HG03521 (cell line): ENCODE measurements around the gene OR9G4.

Experiments
- ATAC-seq: cut with Tn5 transposase; IDR thresholded peaks from one replicate; pipeline ENCODE4 v1.9.1; 2021; ENCODE audit warnings: mild to moderate bottlenecking, moderate library complexity; ENCODE audit not compliant: unreplicated experiment

Gene OR9G4

GRCh38 chr11:56748597-56748996 is at the start of gene OR9G4:
Gene OR9G4, minus strand, starts transcription at chr11:56748697. Its CDS starts 4,931 bp downstream, at chr11:56743766.
- no peak for ATAC-seq

DNA sequence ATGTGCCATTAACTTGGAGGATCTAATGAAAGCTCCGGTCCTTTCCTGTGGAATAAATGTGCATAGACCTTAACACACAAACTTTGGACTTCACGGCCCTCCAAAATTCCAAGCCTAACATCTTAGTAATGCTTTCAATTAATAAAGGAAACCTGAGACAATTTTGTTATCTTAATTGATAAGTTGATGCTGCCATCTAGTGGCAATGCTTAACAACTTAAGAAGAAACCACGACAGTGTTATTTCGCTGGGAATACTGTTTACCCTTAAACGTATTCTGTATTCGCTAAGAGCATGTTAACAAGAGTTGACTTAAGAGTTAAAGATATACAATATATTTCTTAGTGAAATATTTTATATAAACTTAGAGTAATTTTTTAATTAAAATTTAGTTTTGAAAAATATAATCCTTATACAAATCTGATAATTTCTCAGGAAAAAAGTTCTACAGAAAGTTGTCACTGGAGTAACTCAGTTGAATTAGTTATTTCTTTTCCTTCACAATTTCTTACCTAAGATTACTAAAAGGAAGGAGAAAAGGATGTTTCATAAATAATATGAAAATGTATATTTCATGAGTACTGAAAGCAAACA is 35.0 kb upstream of the OR9G4 start:
- no peak for ATAC-seq

- peak; percentile 53 for ATAC-seq
These were observed 33.8 kb upstream of the OR9G4 start for GRCh38 chr11:56782167-56782847.

GRCh38 chr11:56776809-56777208 is 28.3 kb upstream of the OR9G4 start:
- ATAC-seq: no peak

GRCh38 chr11:56764976-56765375 is 16.5 kb upstream of the OR9G4 start:
- ATAC-seq: no peak

DNA sequence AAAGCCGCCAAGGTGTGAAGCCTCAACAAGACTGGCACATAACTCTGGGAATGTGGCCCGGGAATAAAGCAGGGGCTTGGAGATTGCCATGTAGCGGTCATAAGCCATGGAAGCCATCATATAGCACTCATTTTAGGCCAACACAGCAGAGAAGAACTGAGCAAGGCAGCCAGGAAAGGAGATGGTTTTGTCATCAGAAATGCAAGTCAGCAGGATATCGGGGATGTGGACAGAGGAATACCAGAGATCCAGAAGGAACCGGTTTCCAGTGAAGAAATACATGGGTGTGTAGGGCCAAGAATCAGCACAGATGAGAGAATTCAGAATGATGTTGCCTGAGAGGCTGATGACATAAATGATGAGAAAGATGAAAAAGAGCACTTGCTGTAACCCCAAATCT is 3.0 kb upstream of the OR9G4 start:
- ATAC-seq: no peak

DNA sequence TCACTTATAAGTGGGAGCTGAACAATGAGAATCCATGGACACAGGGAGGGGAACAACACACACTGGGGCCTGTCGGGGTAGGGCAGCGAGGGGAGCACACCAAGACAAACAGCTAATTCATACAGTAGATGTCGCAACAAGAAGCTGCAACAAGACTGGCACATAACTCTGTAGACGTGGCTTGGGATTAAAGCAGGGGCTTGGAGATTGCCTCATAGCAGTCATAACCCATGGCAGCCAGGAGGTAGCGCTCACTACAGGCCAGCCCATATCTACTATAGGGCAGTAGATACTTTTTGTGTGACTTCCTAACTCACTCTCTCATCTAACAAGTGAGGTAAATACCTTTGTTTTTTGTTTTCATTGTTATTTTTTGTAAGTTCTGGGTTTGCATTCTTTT is 1.7 kb upstream of the OR9G4 start:
- ATAC-seq: no peak

DNA sequence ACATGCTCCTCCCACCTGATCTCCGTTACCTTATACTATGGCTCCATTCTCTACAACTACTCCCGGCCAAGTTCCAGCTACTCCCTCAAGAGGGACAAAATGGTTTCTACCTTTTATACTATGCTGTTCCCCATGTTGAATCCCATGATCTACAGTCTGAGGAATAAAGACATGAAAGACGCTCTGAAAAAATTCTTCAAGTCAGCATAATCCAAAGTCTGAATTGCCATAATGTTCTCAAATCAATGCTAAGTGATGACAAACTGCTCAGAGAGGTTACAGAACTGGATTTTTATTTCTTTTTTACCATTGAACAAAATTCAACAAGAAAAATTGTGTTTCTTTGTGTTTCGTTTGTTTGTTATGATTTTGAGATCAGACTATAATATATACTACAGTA is 7.6 kb downstream of the OR9G4 start:
- no peak for ATAC-seq

- ATAC-seq: no peak
These were observed 8.4 kb downstream of the OR9G4 start for GRCh38 chr11:56740107-56740506.

DNA sequence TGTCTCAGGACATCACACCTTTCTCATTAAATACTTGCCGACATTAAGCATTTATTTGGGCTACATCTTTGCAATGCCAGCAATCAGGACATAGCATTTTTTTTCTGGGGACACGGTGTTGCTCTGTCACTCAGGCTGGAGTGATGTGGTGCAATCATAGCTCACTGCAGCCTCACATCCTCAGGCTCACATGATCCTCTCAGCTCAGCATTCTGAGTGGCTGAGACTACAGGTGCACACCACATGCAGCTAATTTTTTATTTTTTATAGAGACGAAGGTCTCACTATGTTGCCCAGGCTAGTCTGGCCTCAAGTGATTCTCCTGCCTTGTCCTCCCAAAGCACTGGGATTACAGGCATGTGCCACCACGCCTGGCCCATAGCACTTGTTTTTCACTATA is 28.0 kb downstream of the OR9G4 start:
- ATAC-seq: no peak

- ATAC-seq: no peak
These were observed 32.1 kb downstream of the OR9G4 start for GRCh38 chr11:56716379-56716854.

- ATAC-seq: no peak
These were observed 34.3 kb downstream of the OR9G4 start for GRCh38 chr11:56714206-56714605.

DNA sequence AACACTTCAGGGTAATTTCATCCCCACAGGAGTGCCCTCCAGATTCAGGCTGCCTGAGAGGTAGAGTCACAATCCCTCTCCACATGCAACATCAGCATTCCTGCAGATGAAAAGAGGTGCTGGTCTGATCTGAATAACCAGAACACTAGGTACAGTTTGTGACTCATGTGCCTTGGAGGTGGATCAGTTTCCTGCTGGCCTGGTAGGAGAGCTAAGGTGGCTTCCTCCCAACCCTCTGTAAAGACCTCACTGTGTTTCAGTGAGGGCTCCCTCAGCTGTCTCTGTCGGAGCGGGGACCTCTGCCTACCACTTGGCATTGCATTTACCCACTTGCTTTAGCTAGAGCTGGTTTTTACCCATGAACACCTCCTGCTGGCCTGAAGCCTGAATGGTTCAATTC is 42.0 kb downstream of the OR9G4 start:
- ATAC-seq: no peak

GRCh38 chr11:56705784-56706396 is 42.6 kb downstream of the OR9G4 start:
- ATAC-seq: no peak

GRCh38 chr11:56700914-56701485 is 47.5 kb downstream of the OR9G4 start:
- ATAC-seq: no peak

DNA sequence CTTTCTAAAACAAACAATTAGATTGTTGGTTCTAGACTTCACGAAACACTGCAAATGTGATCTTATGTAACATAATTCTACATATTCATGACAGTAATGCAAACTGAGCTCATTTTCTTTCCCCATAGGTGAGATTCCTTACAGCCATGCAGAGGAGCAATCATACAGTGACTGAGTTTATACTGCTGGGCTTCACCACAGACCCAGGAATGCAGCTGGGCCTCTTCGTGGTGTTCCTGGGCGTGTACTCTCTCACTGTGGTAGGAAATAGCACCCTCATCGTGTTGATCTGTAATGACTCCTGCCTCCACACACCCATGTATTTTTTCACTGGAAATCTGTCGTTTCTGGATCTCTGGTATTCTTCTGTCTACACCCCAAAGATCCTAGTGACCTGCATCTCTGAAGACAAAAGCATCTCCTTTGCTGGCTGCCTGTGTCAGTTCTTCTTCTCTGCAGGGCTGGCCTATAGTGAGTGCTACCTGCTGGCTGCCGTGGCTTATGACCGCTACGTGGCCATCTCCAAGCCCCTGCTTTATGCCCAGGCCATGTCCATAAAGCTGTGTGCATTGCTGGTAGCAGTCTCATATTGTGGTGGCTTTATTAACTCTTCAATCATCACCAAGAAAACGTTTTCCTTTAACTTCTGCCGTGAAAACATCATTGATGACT is 48.1 kb downstream of the OR9G4 start:
- ATAC-seq: no peak

GRCh38 chr11:56698795-56699194 is 49.7 kb downstream of the OR9G4 start, which contains the start of gene OR9G1:
Gene OR9G1, plus strand, starts transcription at chr11:56699095. Its CDS starts 1,293 bp downstream, at chr11:56700388.
- ATAC-seq: no peak

DNA sequence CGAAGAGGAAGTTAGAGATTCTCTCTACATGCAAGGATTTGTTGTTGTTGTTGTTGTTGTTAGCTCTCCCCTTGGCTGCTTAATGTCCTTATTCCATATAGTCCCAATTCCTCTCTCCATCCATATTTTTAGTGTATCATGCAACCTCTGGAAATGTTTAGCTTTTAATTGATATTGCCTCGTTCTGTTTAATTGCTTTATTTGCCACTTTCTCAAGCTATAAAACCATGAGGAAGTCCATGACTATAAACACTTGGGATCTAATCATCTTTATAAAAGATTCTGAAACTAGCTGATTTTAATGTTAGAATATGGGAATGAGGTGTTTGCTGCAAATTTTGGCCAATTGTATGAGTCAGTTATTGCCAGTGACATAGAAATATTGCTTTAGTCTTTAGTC is 55.1 kb downstream of the OR9G4 start:
- ATAC-seq: no peak
